Activated CD4-positive, alpha-beta T cell treated with anti-CD3 and anti-CD28 coated beads, Interleukin-2, amount 50 U/mL, for 24 hours (primary cell): ENCODE results near the gene LYPD6B.

Source experiments
- DNase-seq, 2 donors: peaks; one replicate each; pipeline ENCODE4 v3.0.0-alpha.2; 2020; ENCODE audit warnings: low read depth in 1 of 2, low spot score in 1 of 2

LYPD6B gene

GRCh38 chr2:149039213-149039724 is 770 bp downstream of the LYPD6B start:
- no peak for DNase-seq

- peak in 1 of 2 donors; percentile 11 for DNase-seq
Observed at GRCh38 chr2:149040451-149040850, 2.0 kb downstream of the LYPD6B start.

GRCh38 chr2:149041482-149041881 is 3.0 kb downstream of the LYPD6B start:
- no peak for DNase-seq

- DNase-seq: no peak
Observed at GRCh38 chr2:149042881-149043280, 4.4 kb downstream of the LYPD6B start.

- no peak for DNase-seq
Observed at GRCh38 chr2:149044500-149044899, 6.0 kb downstream of the LYPD6B start.

- DNase-seq: no peak
Observed at GRCh38 chr2:149047118-149047517, 8.6 kb downstream of the LYPD6B start.

GRCh38 chr2:149049142-149049541 is 10.6 kb downstream of the LYPD6B start:
- DNase-seq: no peak

- no peak for DNase-seq
Observed at GRCh38 chr2:149050188-149050587, 11.7 kb downstream of the LYPD6B start.

- DNase-seq: no peak
Observed at GRCh38 chr2:149055751-149056150, 17.3 kb downstream of the LYPD6B start.

GRCh38 chr2:149056541-149057255 is 18.2 kb downstream of the LYPD6B start:
- no peak for DNase-seq

GRCh38 chr2:149057401-149057800 is 18.9 kb downstream of the LYPD6B start:
- DNase-seq: no peak

GRCh38 chr2:149058936-149059335 is 20.4 kb downstream of the LYPD6B start:
- DNase-seq: no peak

- DNase-seq: no peak
Observed at GRCh38 chr2:149059822-149060221, 21.3 kb downstream of the LYPD6B start.

GRCh38 chr2:149061133-149061745 is 22.7 kb downstream of the LYPD6B start:
- DNase-seq: no peak

- no peak for DNase-seq
Observed at GRCh38 chr2:149062531-149062930, 24.0 kb downstream of the LYPD6B start.

- no peak for DNase-seq
Observed at GRCh38 chr2:149063177-149063576, 24.7 kb downstream of the LYPD6B start.

- no peak for DNase-seq
Observed at GRCh38 chr2:149064365-149064841, 25.9 kb downstream of the LYPD6B start.

GRCh38 chr2:149064856-149065630 is 26.5 kb downstream of the LYPD6B start:
- no peak for DNase-seq

- DNase-seq: no peak
Observed at GRCh38 chr2:149068225-149068995, 29.9 kb downstream of the LYPD6B start.

- no peak for DNase-seq
Observed at GRCh38 chr2:149068996-149069888, 30.7 kb downstream of the LYPD6B start.
